Measurements from ENCODE around the gene MYO9B.

GRCh38 chr19:17192751-17193150 lies 117.2 kb downstream of the MYO9B start:
- TF ChIP-seq, protein P1, sequence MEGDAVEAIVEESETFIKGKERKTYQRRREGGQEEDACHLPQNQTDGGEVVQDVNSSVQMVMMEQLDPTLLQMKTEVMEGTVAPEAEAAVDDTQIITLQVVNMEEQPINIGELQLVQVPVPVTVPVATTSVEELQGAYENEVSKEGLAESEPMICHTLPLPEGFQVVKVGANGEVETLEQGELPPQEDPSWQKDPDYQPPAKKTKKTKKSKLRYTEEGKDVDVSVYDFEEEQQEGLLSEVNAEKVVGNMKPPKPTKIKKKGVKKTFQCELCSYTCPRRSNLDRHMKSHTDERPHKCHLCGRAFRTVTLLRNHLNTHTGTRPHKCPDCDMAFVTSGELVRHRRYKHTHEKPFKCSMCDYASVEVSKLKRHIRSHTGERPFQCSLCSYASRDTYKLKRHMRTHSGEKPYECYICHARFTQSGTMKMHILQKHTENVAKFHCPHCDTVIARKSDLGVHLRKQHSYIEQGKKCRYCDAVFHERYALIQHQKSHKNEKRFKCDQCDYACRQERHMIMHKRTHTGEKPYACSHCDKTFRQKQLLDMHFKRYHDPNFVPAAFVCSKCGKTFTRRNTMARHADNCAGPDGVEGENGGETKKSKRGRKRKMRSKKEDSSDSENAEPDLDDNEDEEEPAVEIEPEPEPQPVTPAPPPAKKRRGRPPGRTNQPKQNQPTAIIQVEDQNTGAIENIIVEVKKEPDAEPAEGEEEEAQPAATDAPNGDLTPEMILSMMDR (conservative IDR thresholded peaks at IDR 0.05 in 1 of 2, IDR thresholded peaks at IDR 0.05 in 1 of 2; ENCODE audit: low read depth in 1 of 2, low read length in 2 of 2) = no peak
- TF ChIP-seq EZH2 (IDR thresholded peaks at IDR 0.05; ENCODE audit: low read length, missing control alignments) = no peak
